Calu3 (cell line): ENCODE measurements around the gene GPATCH8. TPM values are rescaled to one million over a fixed set of nuclear protein-coding genes. Genes with fewer than 3 reads are reported as not detected.
"Not testable (repeated sequence)": the region's sequence is repeated elsewhere in the genome, so short reads cannot be mapped to it uniquely, and the experiment has no call there.

Experiments
- BruUV-seq: library from RNA; stranded (reverse); fragments of 400-500 nt; replicated peaks from 2 replicates; lab custom pipeline; 2021; lab: Mats Ljungman, UMichigan
- CTCF ChIA-PET: fragments of 300-600 bp; sonication (Branson Sonifier 250); formaldehyde crosslinking; loops from one replicate; lab custom pipeline; 2022; ENCODE audit warnings: antibody characterized with exemption; lab: Charles Lee
- DNase-seq: peaks from one replicate; pipeline ENCODE4 v3.0.0; 2022
- H3K27ac Mint-ChIP-seq: one replicate; pipeline ENCODE4 v1.8.0; 2022; ENCODE audit warnings: mixed read lengths; ENCODE audit not compliant: unreplicated experiment
- H3K27me3 Mint-ChIP-seq: one replicate; pipeline ENCODE4 v1.8.0; 2022; ENCODE audit warnings: mixed read lengths; ENCODE audit not compliant: unreplicated experiment
- H3K36me3 Mint-ChIP-seq: one replicate; pipeline ENCODE4 v1.8.0; 2022; ENCODE audit warnings: mild to moderate bottlenecking, moderate library complexity, mixed read lengths; ENCODE audit not compliant: insufficient read depth, unreplicated experiment
- H3K4me1 Mint-ChIP-seq: one replicate; pipeline ENCODE4 v1.8.0; 2022; ENCODE audit warnings: mild to moderate bottlenecking, low read depth, mixed read lengths; ENCODE audit not compliant: unreplicated experiment
- H3K4me3 Mint-ChIP-seq: one replicate; pipeline ENCODE4 v1.8.0; 2022; ENCODE audit warnings: mild to moderate bottlenecking, low read depth, moderate library complexity, mixed read lengths; ENCODE audit not compliant: unreplicated experiment
- H3K9me3 Mint-ChIP-seq: one replicate; pipeline ENCODE4 v1.8.0; 2022; ENCODE audit warnings: low read depth, mixed read lengths; ENCODE audit not compliant: unreplicated experiment
- intact Hi-C: fragments of 100-400 bp; cut with micrococcal nuclease; formaldehyde crosslinking; loops from one replicate; pipeline ENCODE4 v1.10.0; 2022; ENCODE audit not compliant: unreplicated experiment
- total RNA-seq: library from RNA; stranded (reverse); gene quantifications from 2 replicates; pipeline ENCODE4 v1.2.3, GENCODE V29; 2022
- TF ChIP-seq, protein P1 (sequence below): fragments of 200-600 bp; IDR thresholded peaks from one replicate; pipeline ENCODE4 v1.8.0; 2022; ENCODE audit warnings: antibody characterized with exemption; ENCODE audit not compliant: unreplicated experiment

The GPATCH8 gene
- total RNA-seq, 1 experiment from 2014 or later, result 60.1 TPM

DNA sequence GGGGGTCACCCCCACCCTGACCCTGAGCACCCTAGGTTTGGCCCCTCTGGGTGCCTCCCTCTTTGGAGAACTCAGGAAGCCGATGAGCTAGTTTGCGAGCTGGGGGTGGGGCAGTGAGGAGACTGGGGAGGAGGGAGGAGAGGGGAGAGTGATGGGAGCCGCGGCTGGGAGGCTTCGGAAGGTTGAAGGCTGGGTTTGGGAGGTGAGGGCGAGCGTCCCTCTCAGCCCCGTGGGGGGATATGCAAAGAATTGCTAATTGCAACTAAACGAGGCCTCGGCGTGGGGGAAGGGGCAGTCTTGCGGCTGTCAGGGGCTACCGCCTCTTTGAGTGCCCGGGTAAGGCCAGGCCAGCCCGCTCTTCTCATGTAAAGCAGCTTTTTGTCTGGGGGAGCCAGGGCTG is 36.5 kb upstream of the GPATCH8 start:
- no peak for DNase-seq
- H3K4me1 Mint-ChIP-seq, result peaks cover 51% of the 10 kb centered on the region
- H3K36me3 Mint-ChIP-seq, result peaks cover 12% of the 10 kb centered on the region
- no TSS peak for BruUV-seq
- no peaks in the 10 kb centered on the region for H3K9me3 Mint-ChIP-seq
- no peaks in the 10 kb centered on the region for H3K27me3 Mint-ChIP-seq
- intact Hi-C loops, result no loop called here
- CTCF ChIA-PET, result interaction anchor here (0.8 to 1.1 kb wide), 2 partner anchors 13 to 48 kb away, joined by 3 to 4 read pairs; no protein-coding TSS in a partner anchor
- H3K4me3 Mint-ChIP-seq, result no peak overlapping the region
- TF ChIP-seq, protein P1, sequence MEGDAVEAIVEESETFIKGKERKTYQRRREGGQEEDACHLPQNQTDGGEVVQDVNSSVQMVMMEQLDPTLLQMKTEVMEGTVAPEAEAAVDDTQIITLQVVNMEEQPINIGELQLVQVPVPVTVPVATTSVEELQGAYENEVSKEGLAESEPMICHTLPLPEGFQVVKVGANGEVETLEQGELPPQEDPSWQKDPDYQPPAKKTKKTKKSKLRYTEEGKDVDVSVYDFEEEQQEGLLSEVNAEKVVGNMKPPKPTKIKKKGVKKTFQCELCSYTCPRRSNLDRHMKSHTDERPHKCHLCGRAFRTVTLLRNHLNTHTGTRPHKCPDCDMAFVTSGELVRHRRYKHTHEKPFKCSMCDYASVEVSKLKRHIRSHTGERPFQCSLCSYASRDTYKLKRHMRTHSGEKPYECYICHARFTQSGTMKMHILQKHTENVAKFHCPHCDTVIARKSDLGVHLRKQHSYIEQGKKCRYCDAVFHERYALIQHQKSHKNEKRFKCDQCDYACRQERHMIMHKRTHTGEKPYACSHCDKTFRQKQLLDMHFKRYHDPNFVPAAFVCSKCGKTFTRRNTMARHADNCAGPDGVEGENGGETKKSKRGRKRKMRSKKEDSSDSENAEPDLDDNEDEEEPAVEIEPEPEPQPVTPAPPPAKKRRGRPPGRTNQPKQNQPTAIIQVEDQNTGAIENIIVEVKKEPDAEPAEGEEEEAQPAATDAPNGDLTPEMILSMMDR, result no peak
- no peak overlapping the region for H3K27ac Mint-ChIP-seq

DNA sequence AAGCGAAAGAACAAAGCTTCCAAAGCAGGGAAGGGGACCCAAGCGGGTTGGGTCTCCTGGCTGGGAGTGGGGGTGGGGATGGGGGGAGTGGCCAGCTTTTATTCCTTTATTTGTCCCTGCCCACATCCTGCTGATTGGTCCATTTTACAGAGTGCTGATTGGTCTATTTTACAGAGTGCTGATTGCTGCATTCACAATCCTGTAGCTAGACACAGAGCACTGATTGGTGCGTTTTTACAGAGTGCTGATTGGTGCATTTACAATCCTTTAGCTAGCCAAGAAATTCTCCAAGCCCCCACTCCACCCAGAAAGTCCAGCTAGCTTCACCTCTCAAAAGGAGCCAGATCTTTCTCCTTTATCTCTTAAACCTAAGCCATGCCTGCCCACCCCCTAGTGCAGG is 34.7 kb upstream of the GPATCH8 start:
- intact Hi-C loops, DNase-seq, BruUV-seq, H3K36me3 Mint-ChIP-seq, H3K27ac Mint-ChIP-seq, H3K27me3 Mint-ChIP-seq, H3K9me3 Mint-ChIP-seq, H3K4me3 Mint-ChIP-seq: not testable (repeated sequence)
- CTCF ChIA-PET, result interaction anchor here (0.6 kb wide), 1 partner anchor 89 kb away, joined by 3 read pairs; no protein-coding TSS in a partner anchor
- peaks cover 48% of the 10 kb centered on the region for H3K4me1 Mint-ChIP-seq

DNA sequence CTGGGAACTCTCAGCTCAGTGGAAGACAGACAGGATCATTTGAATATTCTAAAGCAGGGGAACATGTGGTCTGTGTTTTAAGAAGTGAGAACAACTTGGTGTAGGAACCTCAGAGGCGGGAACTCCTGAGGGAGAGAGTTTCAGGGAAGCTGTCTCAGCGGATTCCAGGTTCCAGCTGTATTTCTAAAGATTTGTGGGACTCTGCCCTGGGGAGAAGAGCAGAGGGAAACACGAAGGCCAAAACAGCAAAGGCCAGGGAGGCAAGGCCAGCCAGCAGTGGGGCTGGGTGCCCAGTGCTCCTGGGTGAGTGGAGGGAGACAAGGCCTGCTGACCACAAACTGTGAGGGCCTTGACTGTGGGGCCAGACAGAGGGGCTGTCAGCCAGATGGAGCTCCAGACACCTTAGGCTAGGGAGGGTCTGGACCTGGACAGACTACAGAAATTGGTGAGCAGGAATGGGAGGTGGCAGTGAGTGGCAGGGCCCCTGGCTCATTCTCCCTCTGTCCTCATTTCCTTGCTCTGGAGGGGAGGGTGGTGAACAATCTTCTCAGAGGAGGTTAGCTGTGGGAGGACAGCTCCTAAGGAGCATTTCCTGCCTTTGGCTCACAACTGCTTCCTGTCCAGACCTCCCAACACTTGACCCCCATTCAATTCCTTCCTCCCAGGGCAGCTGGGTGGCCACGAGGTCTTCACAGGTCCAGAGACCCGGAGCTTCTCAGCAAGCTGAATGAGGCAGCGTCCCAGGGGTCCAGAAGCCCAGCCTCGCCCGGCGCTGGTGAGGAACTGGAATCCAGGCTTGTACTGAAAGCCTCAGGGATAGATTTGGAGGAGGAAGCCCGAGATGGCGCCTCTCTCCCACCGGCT is 33.1 kb upstream of the GPATCH8 start:
- CTCF ChIA-PET, result interaction anchor here (1.0 to 1.5 kb wide), 2 partner anchors 31 to 120 kb away, joined by 3 to 5 read pairs; partner anchors contain the start of gene MEIOC
- no peak overlapping the region for H3K4me3 Mint-ChIP-seq

DNA sequence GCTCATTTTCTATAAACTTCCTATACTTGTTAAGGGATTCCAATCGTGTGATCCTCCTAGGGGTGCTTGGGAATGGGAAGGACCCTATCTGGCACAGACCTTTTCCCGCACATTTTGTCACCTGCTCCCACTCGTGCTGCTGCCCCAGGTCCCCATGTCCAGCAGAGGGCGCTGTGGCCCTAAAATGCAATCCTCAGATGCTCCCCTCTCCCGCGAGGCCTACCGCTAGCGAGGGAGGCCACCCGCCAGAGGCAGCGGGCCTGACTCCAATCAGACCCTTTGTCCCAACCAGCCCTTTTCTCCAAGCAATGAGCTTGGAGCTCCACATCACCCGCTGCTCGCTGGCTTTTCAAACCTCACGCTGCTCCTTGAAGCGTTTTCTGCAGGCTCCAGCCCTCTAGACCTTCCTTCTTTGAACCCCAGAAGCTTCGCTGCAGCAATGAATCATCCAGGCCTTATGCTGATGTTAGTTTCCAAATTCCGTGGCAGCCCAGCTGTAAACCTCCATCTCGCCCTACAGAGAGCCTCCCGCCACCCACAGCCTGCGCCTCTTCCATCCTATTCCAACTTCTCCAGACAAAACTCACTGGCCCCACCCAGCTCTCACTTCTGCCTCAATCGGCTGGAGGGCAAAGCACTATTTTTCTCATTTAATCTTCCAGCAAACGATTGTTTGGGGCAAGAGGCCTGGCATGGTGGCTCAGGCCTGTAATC is 30.5 kb upstream of the GPATCH8 start:
- no peaks in the 10 kb centered on the region for H3K36me3 Mint-ChIP-seq
- H3K9me3 Mint-ChIP-seq, result no peaks in the 10 kb centered on the region
- peaks cover 26% of the 10 kb centered on the region for H3K27me3 Mint-ChIP-seq
- intact Hi-C loops, result loop anchor here (1.0 kb wide), 2 partner anchors 103 to 139 kb away; no protein-coding TSS in a partner anchor
- no peak overlapping the region for H3K4me3 Mint-ChIP-seq
- no TSS peak for BruUV-seq
- H3K27ac Mint-ChIP-seq, result peak overlapping the region; percentile 1
- TF ChIP-seq, protein P1, result peak; percentile 98
- peaks cover 33% of the 10 kb centered on the region for H3K4me1 Mint-ChIP-seq
- DNase-seq, result peak; percentile 96
- CTCF ChIA-PET, result interaction anchor here (0.6 to 3.4 kb wide), 11 partner anchors 10 to 155 kb away, joined by 3 to 19 read pairs (median 3); no protein-coding TSS in a partner anchor

More for the DNA sequence above, 33.1 kb upstream of the GPATCH8 start:
- Mint-ChIP-seq H3K36me3 (no peaks in the 10 kb centered on the region), H3K4me1 (peaks cover 33% of the 10 kb centered on the region), H3K27me3 (peaks cover 22% of the 10 kb centered on the region), H3K9me3 (no peaks in the 10 kb centered on the region), H3K27ac (peak overlapping the region; percentile 7)
- TF ChIP-seq, protein P1, result no peak
- intact Hi-C loops, result no loop called here
- no peak for DNase-seq
- BruUV-seq, result no TSS peak
